Pulmonary artery endothelial cell (primary cell): ENCODE results near the gene EHBP1. TPM values are rescaled to one million over a fixed set of nuclear protein-coding genes. Genes with fewer than 3 reads are reported as not detected.

Source experiments
- DNase-seq: peaks from one replicate; pipeline ENCODE4 v3.0.0-alpha.2; 2011; ENCODE audit warnings: low read depth, low spot score
- total RNA-seq: library from RNA; depleted of rRNA; stranded (reverse); fragments of >200 nt; gene quantifications from 2 replicates; pipeline ENCODE4 v1.2.3, GENCODE V29; 2014

EHBP1 gene
- total RNA-seq, 1 donor from 2014 or later = 22.2 TPM

DNA sequence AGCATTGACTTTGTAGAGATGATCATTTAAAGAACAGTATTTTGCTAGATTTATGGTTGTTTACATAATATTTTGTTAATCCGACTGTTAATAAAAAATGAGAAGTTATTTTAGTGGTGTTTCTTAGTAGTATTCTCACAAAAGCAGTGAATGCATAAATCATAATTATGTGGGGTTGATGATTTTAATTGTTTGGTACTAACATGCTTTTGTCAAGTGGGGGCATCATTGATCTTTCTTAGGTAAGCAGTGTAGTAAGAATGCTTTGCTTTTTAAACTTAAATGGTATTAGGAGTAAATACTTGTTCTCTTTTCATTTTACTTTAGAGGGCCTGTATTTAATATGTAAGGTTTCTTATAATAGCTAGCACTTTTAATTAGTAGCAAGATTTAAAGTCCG is 235.9 kb downstream of the EHBP1 start:
- DNase-seq = no peak

GRCh38 chr2:62944362-62944761 is 238.8 kb downstream of the EHBP1 start:
- no peak for DNase-seq

GRCh38 chr2:62947403-62947802 is 241.9 kb downstream of the EHBP1 start:
- no peak for DNase-seq

DNA sequence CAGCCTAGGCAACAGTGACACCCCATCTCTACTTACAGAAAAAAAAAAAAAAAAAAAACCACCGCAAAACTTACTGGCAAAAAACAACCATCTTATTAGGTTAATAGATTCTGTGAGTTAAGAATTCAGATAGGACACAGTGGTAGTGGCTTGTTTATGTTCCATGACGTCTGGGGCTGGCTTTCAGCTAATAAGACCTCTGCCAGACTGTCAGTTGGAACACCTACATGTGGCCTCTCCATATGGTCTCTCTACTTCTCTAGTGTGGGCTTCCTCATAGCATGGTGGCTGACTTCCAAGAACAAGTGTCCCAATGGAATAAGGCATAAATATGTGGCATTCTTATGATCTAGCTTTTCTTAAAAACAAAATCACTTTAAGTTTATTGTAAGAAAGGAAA is 251.1 kb downstream of the EHBP1 start:
- no peak for DNase-seq

DNA sequence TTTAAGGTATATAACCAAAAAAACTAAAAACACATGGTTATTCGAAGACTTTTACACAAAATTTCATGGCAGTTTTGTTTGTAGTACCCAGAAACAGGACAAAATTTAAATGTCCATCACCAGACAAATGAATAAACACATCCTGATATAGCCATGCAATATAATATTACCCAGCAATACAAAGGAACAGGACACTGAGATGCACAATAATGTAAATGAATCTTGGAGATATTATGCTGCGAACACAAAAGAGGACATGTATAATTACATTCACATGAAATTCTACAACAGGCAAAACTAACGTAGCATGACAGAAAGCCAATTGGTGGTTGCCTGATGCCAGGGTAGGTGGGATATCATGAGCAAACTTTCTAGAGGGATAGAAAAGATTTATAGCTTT is 252.7 kb downstream of the EHBP1 start:
- no peak for DNase-seq

DNA sequence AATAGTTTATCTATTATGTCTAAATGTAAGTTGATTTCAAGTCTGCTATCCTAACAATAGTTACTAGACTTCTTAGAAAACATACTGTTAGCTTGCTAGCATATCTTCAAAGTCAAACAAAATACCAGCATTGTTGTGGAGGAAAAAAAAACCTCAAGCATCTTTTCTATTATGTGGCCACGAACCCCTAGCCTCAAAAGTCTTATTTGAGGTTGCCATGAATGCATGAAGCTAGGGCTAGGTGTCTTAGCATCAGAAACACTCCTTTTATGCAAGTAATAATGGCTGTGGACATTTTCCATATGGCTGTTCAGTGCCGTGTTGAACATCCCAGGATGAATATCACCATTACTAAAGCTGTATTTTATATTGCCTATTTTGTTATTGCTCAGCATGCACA is 258.5 kb downstream of the EHBP1 start:
- DNase-seq = no peak

DNA sequence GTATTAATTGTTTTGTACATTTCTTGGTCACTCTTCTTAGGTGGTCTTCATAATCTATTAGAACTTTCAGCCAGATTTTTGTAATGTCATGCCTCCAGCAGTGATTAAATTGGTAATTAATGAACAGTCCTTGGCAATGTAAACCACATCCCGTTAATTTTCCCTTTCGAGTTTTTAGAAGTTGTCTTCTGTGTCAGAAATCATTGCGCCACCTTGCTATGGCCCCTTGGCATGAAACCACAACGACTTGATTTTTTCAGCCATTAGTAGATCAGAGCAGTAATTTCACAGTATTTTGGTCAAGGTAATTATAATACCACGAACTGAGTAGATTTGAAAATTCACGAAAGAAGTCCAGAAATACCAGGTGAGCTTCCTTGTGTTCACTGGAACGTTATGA is 259.2 kb downstream of the EHBP1 start:
- DNase-seq = no peak

DNA sequence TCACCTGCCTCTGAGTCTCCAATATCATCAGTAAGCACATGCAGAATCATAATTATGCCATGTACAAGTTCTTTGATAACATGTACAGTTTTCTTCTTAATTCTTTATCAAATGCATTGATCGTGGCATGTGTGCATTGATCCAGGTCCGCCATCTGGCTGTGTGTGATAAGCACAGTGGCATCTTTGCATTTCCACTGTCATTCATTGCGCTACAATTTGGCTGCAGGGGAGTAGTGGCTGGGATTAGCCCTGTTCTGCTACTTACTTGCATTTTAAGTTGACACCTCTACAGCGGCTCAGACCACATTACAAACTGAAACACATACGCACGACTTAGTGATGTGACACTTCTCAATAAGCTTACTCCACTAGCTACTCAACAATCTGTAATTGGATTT is 261.5 kb downstream of the EHBP1 start:
- DNase-seq = no peak

- DNase-seq = no peak
Measured at GRCh38 chr2:62968168-62968567, 262.7 kb downstream of the EHBP1 start.

DNA sequence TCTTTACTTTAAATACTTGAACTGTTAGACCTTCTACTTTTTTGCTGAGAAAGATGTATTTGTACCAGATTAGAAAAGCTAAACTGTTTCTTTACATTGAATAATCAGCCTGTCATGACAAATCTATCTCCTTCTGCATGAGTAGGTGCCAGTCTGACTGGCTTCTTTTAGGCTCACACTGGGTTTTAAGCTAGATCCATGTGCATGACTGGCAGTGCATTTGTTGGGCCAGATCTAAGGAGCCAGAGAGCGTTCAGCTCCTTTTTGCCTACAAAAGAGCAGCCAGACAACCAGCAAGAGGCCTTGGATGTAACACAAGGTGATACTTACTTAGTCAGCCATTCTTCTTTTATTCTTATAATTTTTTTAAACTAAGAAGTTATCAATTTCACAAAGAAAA is 263.2 kb downstream of the EHBP1 start:
- DNase-seq = no peak

- DNase-seq = no peak
Measured at GRCh38 chr2:62971936-62972335, 266.4 kb downstream of the EHBP1 start.

GRCh38 chr2:62972601-62973000 is 267.1 kb downstream of the EHBP1 start:
- no peak for DNase-seq

DNA sequence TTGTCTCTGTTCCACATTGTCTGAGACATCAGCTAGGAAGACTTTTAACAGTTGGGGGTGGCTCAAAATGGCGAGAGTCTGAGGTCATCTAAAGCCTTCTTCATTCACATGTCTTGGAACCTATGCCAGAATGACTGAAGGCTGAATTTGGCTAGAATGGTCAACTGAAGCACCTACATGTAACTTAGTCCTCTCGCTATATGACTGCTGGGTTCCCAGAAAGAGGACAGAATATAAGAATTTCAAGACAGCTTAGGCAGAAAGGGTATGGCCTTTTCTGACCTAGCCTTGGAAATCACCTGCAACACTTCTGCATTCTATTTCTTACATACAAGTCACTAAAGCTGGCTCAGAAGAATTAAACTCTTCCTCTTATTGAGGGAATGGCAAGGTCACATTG is 269.5 kb downstream of the EHBP1 start:
- DNase-seq = no peak

DNA sequence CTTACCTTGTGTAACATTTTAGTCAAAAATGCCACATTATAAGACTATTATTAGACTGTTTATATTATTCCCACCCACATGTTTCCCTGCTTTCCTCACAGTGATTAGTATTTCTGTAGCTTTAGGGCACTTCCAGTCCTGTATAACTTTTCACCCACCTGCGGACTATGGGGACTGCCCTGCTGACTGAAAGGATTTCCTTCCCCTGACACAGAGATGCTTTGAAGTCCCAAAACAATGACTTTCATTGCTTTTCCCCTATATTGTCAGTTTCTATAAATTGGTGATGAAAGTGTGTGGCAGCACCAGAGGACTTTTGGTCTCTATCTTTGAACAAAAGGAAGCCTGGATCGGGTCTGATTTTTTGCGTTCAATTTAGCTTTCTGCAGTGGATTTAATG is 286.1 kb downstream of the EHBP1 start:
- DNase-seq = no peak

- DNase-seq = no peak
Measured at GRCh38 chr2:62992561-62992960, 287.0 kb downstream of the EHBP1 start.

GRCh38 chr2:62994206-62994605 is 288.7 kb downstream of the EHBP1 start:
- DNase-seq = no peak

GRCh38 chr2:62996534-62997186 is 291.1 kb downstream of the EHBP1 start:
- no peak for DNase-seq

- DNase-seq = no peak
Measured at GRCh38 chr2:62998949-62999348, 293.4 kb downstream of the EHBP1 start.

DNA sequence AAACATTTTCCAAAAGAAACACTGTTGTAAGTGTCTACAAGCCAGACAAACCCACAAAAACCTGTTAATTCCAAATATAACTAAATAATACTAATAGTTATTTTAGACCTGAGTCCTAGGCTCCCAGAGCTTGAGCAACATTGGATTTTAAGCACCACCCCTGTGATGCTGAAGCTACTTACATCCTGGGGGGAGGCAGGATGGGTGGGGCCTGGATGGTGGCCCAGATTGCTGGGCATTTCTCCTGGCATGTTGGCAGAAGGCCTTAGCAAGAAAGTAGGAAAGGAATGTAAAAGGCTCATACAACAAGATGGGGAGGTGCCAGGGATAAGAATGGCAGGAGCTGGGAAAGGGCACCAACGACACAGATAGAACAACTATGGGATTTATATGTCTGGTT is 294.4 kb downstream of the EHBP1 start:
- no peak for DNase-seq

- DNase-seq = no peak
Measured at GRCh38 chr2:63000801-63001200, 295.3 kb downstream of the EHBP1 start.

DNA sequence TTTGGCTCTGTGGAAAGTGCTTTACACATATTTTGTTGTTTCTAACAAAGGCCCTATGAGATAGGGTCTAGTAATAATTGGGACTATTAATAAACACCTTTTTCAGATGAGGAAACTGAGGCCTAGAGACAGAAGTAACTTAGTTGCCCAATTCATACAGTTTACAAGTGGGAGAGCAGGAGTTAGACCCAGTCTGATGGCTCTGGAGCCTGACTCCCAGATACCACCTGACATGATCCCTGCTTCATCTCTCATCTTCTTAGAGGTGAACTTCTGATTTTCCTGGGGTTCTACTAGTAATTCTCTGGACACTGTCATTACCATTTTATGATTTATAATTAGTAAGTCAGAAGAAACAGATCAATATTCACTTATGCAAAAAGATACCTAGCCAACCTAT is 296.1 kb downstream of the EHBP1 start:
- DNase-seq = no peak

DNA sequence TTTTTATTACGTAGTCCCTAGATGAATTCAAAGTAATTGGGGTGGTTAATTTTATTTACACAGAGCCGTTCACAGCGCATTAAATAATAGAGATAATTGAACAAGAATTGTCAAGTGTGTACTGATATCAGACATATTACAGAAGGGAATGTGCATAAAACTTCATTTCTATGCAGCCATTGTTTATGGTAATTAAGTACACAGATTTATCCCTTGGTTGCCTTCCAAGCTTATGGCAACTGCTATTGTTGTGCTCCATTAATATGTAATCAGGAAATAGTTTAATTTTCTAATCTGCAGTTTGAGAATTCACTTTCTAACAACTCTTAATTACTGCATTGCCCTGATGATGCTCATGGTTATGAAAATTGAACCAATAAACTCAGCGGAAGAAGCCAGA is 297.8 kb downstream of the EHBP1 start:
- DNase-seq = no peak

GRCh38 chr2:63007813-63008458 is 302.4 kb downstream of the EHBP1 start:
- no peak for DNase-seq

GRCh38 chr2:63008838-63009237 is 303.3 kb downstream of the EHBP1 start:
- DNase-seq = no peak
